Activated gamma-delta T cell treated with Interleukin-2 at 50 U/mL for 16 hours (primary cell): ENCODE results near the gene P2RY8.
"Not testable (repeated sequence)": the region's sequence is repeated elsewhere in the genome, so short reads cannot be mapped to it uniquely, and the experiment has no call there.

Source experiments
- DNase-seq: peaks from one replicate; pipeline ENCODE4 v3.0.0-alpha.2; 2020

P2RY8 gene

GRCh38 chrX:1537031-1537715 lies at the start of gene P2RY8:
TSS of gene P2RY8 (minus strand) at chrX:1537185. CDS start at chrX:1466558, 70,627 bp downstream.
- peak; percentile 78 for DNase-seq

GRCh38 chrX:1584237-1585011 lies 47.4 kb upstream of the P2RY8 start:
- DNase-seq = no peak

- DNase-seq = peak; percentile 53
Measured at GRCh38 chrX:1582686-1583437, 45.9 kb upstream of the P2RY8 start.

- peak; percentile 73 for DNase-seq
Measured at GRCh38 chrX:1581132-1581531, 44.1 kb upstream of the P2RY8 start.

- no peak for DNase-seq
Measured at GRCh38 chrX:1578511-1579173, 41.7 kb upstream of the P2RY8 start.

GRCh38 chrX:1577845-1578244 lies 40.9 kb upstream of the P2RY8 start:
- DNase-seq = no peak

GRCh38 chrX:1576201-1576992 lies 39.4 kb upstream of the P2RY8 start:
- DNase-seq = no peak

GRCh38 chrX:1574181-1574580 lies 37.2 kb upstream of the P2RY8 start:
- DNase-seq = not testable (repeated sequence)

- DNase-seq = no peak
Measured at GRCh38 chrX:1564750-1565683, 28.0 kb upstream of the P2RY8 start.

GRCh38 chrX:1564077-1564476 lies 27.1 kb upstream of the P2RY8 start:
- not testable (repeated sequence) for DNase-seq

GRCh38 chrX:1561164-1561563 lies 24.2 kb upstream of the P2RY8 start:
- no peak for DNase-seq

GRCh38 chrX:1558761-1559468 lies 21.9 kb upstream of the P2RY8 start:
- DNase-seq = no peak

GRCh38 chrX:1557442-1557841 lies 20.5 kb upstream of the P2RY8 start:
- not testable (repeated sequence) for DNase-seq

- DNase-seq = no peak
Measured at GRCh38 chrX:1555370-1555769, 18.4 kb upstream of the P2RY8 start.

GRCh38 chrX:1554469-1555210 lies 17.7 kb upstream of the P2RY8 start:
- DNase-seq = peak; percentile 75

- no peak for DNase-seq
Measured at GRCh38 chrX:1551959-1552546, 15.1 kb upstream of the P2RY8 start.

- no peak for DNase-seq
Measured at GRCh38 chrX:1546691-1547251, 9.8 kb upstream of the P2RY8 start.

GRCh38 chrX:1545776-1546408 lies 8.9 kb upstream of the P2RY8 start:
- DNase-seq = no peak
